ENCODE data around the gene TTC8.
"Not testable (repeated sequence)": the region's sequence is repeated elsewhere in the genome, so short reads cannot be mapped to it uniquely, and the experiment has no call there.

Gene TTC8

DNA sequence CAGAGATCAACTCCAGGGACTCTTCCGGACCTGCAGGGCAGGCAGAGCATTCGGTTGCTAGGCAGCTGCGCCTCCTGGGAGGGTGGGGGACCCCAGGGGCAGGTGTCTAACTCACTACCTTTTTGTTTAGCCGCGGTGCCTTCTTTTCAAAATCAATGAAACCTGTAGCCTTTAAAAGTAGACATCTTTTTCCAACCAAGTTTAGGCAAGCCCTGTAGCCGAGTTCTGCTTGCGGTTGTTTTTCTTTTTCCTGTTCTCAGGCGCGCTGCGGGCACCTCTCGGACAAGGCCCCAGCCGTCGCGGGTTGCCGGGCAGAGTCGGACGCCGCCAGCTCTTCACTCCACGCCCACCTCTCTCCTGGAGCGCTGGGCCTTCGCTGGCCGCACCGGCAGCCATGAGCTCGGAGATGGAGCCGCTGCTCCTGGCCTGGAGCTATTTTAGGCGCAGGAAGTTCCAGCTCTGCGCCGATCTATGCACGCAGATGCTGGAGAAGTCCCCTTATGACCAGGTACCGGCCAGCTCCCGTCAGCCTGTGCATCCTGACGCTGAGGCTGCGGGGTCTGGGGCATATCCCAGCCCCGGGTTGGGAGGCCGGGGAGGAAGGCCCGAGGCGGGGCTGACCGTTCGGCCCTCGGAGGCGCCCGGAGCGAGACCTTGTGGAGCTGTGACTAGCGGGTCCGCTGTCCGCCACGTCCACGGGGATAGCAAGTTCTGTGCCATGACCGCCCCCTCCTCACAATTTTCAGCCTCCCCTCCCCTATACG lies at the start of gene TTC8:
TTC8 (plus strand) TSS at position 338 of the 764 bp plus-strand sequence; CDS start at position 395, 57 bp downstream.
- peak within 1 kb of the TSS; percentile 85 for H3K4me3 ChIP-seq (ENCODE audit: low read length)
- no CpG with 5 or more reads among the region's 50 CpGs for WGBS (ENCODE audit: insufficient coverage, insufficient read length)
- no peaks in the 10 kb centered on the region for H3K36me3 ChIP-seq (ENCODE audit: control insufficient read depth, insufficient read depth, low read length)
- H3K9me3 ChIP-seq (ENCODE audit: control insufficient read depth, insufficient read depth, low read length): no peaks in the 10 kb centered on the region
- no peaks in the 10 kb centered on the region for H3K4me1 ChIP-seq (ENCODE audit: control insufficient read depth, insufficient read depth, low read length)
- no peaks in the 10 kb centered on the region for H3K27me3 ChIP-seq (ENCODE audit: control insufficient read depth, insufficient read depth, low read length)
- DNase-seq (ENCODE audit: low read depth, low spot score): peak; percentile 55
- no peak within 1 kb of the TSS for H3K27ac ChIP-seq (ENCODE audit: low read length)

DNA sequence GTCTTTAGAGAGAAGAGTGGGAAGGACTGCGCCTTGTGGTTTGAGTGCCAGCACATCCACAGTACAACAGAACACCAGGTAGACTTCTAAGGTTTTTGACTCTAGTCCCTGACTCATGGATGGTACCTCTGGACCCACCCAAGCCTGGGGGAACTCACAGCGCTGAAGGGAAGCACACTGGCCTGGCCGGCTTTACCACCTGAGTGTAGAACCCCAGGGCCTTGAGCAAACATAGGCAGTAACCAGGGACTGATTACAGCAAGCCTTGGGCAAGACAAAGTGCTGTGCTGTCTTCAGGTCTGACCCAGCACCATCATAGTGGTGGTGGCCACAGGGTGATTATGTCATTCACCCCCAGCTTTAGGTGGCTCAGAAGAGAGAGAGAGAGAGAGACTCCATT lies 48.9 kb upstream of the TTC8 start:
- no peaks in the 10 kb centered on the region for H3K27me3 ChIP-seq (ENCODE audit: control insufficient read depth, insufficient read depth, low read length)
- H3K4me3 ChIP-seq (ENCODE audit: low read length): no peak overlapping the region
- no peaks in the 10 kb centered on the region for H3K4me1 ChIP-seq (ENCODE audit: control insufficient read depth, insufficient read depth, low read length)
- no peaks in the 10 kb centered on the region for H3K9me3 ChIP-seq (ENCODE audit: control insufficient read depth, insufficient read depth, low read length)
- H3K27ac ChIP-seq (ENCODE audit: low read length): no peak overlapping the region
- H3K36me3 ChIP-seq (ENCODE audit: control insufficient read depth, insufficient read depth, low read length): no peaks in the 10 kb centered on the region
- WGBS (ENCODE audit: insufficient coverage, insufficient read length): no CpG with 5 or more reads among the region's 3 CpGs
- DNase-seq (ENCODE audit: low read depth, low spot score): no peak

DNA sequence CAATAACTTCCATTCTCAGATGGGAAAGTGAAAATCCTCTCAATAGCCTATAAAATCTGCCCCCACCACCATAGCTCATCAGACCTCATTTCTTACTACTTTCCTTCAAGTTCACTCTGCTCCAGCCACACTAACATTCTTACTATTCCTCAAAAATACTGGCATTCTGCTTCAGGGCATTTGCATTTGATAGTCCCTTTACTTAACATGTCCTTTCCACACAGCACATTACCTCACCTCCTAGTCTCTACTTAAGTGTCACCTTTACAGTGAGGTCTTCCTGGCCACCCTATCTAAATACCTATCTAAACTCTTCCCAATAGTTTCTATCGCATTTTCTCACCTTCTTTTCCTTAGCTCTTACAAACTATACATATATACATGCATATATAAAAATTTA lies 38.5 kb upstream of the TTC8 start:
- H3K36me3 ChIP-seq (ENCODE audit: control insufficient read depth, insufficient read depth, low read length): no peaks in the 10 kb centered on the region
- H3K9me3 ChIP-seq (ENCODE audit: control insufficient read depth, insufficient read depth, low read length): no peaks in the 10 kb centered on the region; the same call in 1 of the 2 replicates
- no peak overlapping the region for H3K4me3 ChIP-seq (ENCODE audit: low read length)
- no peaks in the 10 kb centered on the region for H3K4me1 ChIP-seq (ENCODE audit: control insufficient read depth, insufficient read depth, low read length)
- no peak for DNase-seq (ENCODE audit: low read depth, low spot score)
- H3K27me3 ChIP-seq (ENCODE audit: control insufficient read depth, insufficient read depth, low read length): peaks cover 6% of the 10 kb centered on the region
- 100% methylated on average over 1 of the region's 1 CpG for WGBS (ENCODE audit: insufficient coverage, insufficient read length)
- no peak overlapping the region for H3K27ac ChIP-seq (ENCODE audit: low read length)

DNA sequence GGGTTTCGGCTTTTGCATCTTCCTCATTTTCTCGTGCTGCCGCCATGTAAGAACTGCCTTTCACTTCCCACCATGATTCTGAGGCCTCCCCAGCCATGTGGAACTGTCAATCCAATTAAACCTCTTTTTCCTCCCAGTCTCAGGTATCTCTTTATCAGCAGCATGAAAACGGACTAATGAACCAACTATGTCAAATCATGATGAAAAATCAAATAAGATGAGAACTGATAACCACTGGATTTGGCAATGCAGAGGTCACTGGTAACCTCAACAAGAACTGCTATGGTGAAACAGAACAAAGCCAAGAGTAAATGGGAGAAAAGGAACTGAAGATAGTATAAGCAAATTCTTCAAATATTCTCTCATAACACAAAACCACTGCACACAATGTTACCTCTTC lies 37.7 kb upstream of the TTC8 start:
- WGBS (ENCODE audit: insufficient coverage, insufficient read length): no CpG with 5 or more reads among the region's 4 CpGs

DNA sequence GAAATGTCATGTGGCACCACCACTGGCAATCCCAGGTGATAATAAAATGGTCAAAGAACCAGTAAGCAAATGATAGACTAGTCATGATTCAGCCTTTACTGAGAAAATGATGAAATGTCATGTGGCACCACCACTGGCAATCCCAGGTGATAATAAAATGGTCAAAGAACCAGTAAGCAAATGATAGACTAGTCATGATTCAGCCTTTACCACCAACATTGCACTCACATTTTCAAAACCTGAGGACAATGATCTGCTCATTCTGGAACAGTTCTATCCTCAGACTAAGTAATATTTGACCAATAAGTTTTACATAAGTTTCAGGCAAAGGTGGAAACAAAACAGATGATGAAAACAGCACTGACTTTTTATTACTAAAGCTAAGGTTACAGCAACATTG lies 34.9 kb upstream of the TTC8 start:
- DNase-seq (ENCODE audit: low read depth, low spot score); H3K27ac ChIP-seq (ENCODE audit: low read length): not testable (repeated sequence)
- peaks cover 20% of the 10 kb centered on the region for H3K27me3 ChIP-seq (ENCODE audit: control insufficient read depth, insufficient read depth, low read length)

More for the DNA sequence above, 37.7 kb upstream of the TTC8 start:
- Histone ChIP-seq H3K27me3 (ENCODE audit: control insufficient read depth, insufficient read depth, low read length) (peaks cover 13% of the 10 kb centered on the region), H3K4me3 (ENCODE audit: low read length) (no peak overlapping the region), H3K36me3 (ENCODE audit: control insufficient read depth, insufficient read depth, low read length) (no peaks in the 10 kb centered on the region), H3K4me1 (ENCODE audit: control insufficient read depth, insufficient read depth, low read length) (no peaks in the 10 kb centered on the region), H3K9me3 (ENCODE audit: control insufficient read depth, insufficient read depth, low read length) (no peaks in the 10 kb centered on the region; the same call in 1 of the 2 replicates), H3K27ac (ENCODE audit: low read length) (no peak overlapping the region)
- DNase-seq (ENCODE audit: low read depth, low spot score): no peak

DNA sequence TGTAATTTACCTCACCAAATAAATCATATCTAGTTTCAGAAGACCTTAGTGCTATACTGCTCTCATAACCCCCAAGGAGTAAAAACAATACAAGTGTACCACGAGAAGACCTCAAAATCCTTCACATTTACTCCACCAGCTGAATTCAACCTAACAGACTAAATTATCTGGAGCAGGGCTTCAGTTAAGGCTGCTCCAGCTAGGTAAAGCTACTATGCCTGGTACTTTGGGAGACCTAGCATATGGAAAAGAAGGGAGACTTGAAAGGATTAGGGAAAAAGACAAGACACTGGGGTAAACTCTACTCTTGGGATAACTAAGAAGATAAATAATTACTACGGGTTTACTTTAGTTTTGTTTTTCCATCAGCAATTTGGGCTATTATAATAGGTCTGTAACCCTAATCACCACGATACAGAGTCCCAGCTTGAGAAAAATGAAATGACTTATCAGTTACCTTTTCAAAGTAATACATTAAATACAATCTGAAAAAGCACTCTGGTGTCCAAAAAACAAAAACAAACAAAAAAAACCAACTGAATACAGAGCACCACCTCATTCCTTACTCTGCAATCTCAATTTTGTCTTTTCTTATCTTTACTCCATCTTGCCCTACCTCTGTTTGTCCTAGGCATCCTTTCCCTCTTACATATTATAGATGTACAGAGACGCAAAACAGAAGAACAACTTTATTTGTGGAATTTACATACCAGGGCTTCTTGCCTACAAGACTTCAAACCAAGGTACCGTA lies 33.8 kb upstream of the TTC8 start:
- WGBS (ENCODE audit: insufficient coverage, insufficient read length): no CpG with 5 or more reads among the region's 5 CpGs
- Histone ChIP-seq H3K9me3 (ENCODE audit: control insufficient read depth, insufficient read depth, low read length) (no peaks in the 10 kb centered on the region), H3K4me3 (ENCODE audit: low read length) (no peak overlapping the region), H3K27ac (ENCODE audit: low read length) (no peak overlapping the region), H3K36me3 (ENCODE audit: control insufficient read depth, insufficient read depth, low read length) (no peaks in the 10 kb centered on the region), H3K4me1 (ENCODE audit: control insufficient read depth, insufficient read depth, low read length) (no peaks in the 10 kb centered on the region), H3K27me3 (ENCODE audit: control insufficient read depth, insufficient read depth, low read length) (peaks cover 20% of the 10 kb centered on the region)
- no peak for DNase-seq (ENCODE audit: low read depth, low spot score)

More for the DNA sequence above, 34.9 kb upstream of the TTC8 start:
- H3K36me3 ChIP-seq (ENCODE audit: control insufficient read depth, insufficient read depth, low read length); H3K9me3 ChIP-seq (ENCODE audit: control insufficient read depth, insufficient read depth, low read length); H3K4me1 ChIP-seq (ENCODE audit: control insufficient read depth, insufficient read depth, low read length); H3K4me3 ChIP-seq (ENCODE audit: low read length): not testable (repeated sequence)

DNA sequence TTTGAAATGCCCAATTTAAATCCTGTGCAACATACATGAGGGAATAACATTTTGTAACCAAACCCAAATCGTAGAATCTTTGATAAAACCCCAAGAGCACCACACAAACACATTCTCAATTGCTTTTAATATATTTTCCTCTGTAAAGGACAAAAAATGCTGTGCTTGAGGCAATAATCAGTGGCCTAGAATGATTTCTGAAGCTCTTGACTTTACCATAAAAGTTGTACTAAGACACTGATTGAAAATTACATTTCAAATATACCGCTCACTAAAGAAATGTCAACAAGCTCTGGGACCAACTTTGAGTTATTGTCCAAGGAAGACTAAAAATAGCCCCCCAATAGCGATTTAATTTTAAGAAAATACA lies 33.2 kb upstream of the TTC8 start:
- WGBS (ENCODE audit: insufficient coverage, insufficient read length): no CpG with 5 or more reads among the region's 3 CpGs
- H3K36me3 ChIP-seq (ENCODE audit: control insufficient read depth, insufficient read depth, low read length): no peaks in the 10 kb centered on the region
- no peaks in the 10 kb centered on the region for H3K9me3 ChIP-seq (ENCODE audit: control insufficient read depth, insufficient read depth, low read length)
- peaks cover 20% of the 10 kb centered on the region for H3K27me3 ChIP-seq (ENCODE audit: control insufficient read depth, insufficient read depth, low read length)
- H3K4me3 ChIP-seq (ENCODE audit: low read length): no peak overlapping the region
- H3K27ac ChIP-seq (ENCODE audit: low read length): no peak overlapping the region
- no peak for DNase-seq (ENCODE audit: low read depth, low spot score)
- no peaks in the 10 kb centered on the region for H3K4me1 ChIP-seq (ENCODE audit: control insufficient read depth, insufficient read depth, low read length)

DNA sequence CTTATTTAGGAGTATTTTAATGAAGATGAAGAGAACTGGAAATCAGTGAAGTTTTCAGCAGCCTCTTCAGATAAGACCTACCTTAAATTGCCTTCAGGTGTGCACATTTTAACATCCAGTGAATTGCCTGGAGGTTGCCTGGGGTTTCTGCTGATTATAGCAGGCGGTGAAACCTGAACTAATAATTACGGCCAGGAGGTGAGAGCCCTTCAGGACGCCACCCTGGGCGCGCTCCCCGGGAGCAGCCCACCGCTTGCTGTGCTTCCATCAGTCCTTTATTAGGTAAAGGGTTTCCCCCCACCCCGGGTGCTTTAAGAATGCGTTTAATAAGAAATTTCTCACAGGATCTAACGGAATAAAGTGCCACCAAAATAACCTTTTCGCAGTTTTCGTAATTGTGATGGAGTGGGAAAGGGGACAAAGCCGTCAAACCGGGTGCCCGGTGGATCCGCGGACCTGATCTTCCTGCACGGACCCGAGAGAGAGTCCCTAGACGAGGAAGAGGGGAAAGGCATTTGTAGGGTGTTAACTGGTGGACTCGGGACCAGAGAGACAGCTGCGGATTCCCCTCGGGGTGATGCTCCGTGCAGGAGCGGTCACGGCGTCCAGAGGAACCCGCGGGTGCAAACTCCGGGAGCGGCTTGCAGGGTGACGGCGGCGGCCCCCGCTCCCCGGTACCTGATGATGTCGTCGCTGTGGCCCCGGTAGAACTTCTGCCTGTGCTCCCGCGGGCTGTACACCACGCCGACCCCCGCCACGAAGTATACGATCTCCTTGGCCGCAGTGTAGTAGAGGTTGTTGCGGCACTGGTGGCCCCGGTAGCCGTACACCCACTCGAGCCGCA lies 32.6 kb upstream of the TTC8 start:
- Histone ChIP-seq H3K27ac (ENCODE audit: low read length) (no peak overlapping the region), H3K27me3 (ENCODE audit: control insufficient read depth, insufficient read depth, low read length) (peaks cover 20% of the 10 kb centered on the region), H3K9me3 (ENCODE audit: control insufficient read depth, insufficient read depth, low read length) (no peaks in the 10 kb centered on the region), H3K4me1 (ENCODE audit: control insufficient read depth, insufficient read depth, low read length) (no peaks in the 10 kb centered on the region), H3K36me3 (ENCODE audit: control insufficient read depth, insufficient read depth, low read length) (no peaks in the 10 kb centered on the region), H3K4me3 (ENCODE audit: low read length) (peak overlapping the region; percentile 53; the same call in 1 of the 2 replicates)
- DNase-seq (ENCODE audit: low read depth, low spot score): no peak
- no CpG with 5 or more reads among the region's 52 CpGs for WGBS (ENCODE audit: insufficient coverage, insufficient read length)

DNA sequence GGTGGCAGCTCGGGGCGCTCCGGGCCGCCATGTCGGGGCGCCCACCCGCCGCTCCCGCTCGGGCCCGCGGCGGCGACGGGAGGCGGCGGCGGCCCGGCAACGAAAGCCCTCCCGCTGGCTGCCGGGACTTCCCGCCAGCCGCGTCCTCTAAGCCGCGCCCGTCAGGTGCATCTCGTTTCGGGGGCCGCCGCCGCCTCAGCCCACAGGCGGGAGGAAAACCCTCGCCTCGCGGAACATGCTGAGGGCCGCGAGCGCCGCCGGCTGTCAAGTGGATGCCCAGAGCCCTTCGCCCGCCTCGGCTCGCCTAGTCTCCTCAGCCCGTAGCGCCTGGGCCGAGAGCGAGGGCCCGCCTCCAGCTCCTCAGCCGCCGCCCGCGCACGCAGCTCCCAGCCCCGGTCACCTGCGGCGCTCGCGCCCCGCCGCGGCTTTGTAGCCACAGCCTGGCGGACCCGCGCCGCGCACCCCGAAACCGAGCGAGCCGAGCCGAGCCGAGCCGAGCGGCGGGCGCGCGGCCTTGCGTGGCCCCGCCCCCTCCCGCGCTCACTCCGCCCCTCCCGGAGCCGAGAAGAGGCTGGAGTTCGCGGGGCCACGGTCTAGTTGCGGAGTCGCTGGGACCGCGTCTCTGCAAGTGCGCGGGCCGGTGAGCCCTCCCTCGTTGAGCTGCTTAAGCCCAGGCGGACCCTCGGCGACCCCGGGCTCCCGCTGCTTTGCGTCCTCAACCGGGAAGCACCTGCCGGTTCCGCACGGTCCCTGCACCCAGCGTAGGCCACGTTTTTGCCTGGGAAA lies 31.8 kb upstream of the TTC8 start, which contains the start of gene EML5:
EML5 (minus strand) TSS at position 481 of the 786 bp plus-strand sequence; CDS start at position 31, 450 bp downstream.
- Histone ChIP-seq H3K27ac (ENCODE audit: low read length) (no peak within 1 kb of the TSS), H3K27me3 (ENCODE audit: control insufficient read depth, insufficient read depth, low read length) (peaks cover 20% of the 10 kb centered on the region), H3K4me1 (ENCODE audit: control insufficient read depth, insufficient read depth, low read length) (no peaks in the 10 kb centered on the region), H3K36me3 (ENCODE audit: control insufficient read depth, insufficient read depth, low read length) (no peaks in the 10 kb centered on the region), H3K9me3 (ENCODE audit: control insufficient read depth, insufficient read depth, low read length) (no peaks in the 10 kb centered on the region), H3K4me3 (ENCODE audit: low read length) (peak within 1 kb of the TSS; percentile 53; the same call in 1 of the 2 replicates)
- peak; percentile 22 for DNase-seq (ENCODE audit: low read depth, low spot score)
- no CpG with 5 or more reads among the region's 111 CpGs for WGBS (ENCODE audit: insufficient coverage, insufficient read length)

All from iPS DF 6.9 (cell line).